Thyroid gland (tissue), 4 donors: ENCODE results near the gene ACADVL.

Experiments used
- CTCF ChIP-seq, 6 experiments: fragments of 200-600 bp in 3 of 6; fragments of 450-650 bp in 3 of 6; sonication (generic) in 3 of 6; IDR thresholded peaks; one replicate each; pipeline ENCODE4 v1.5.1; 2016 to 2019; ENCODE audit warnings: antibody characterized with exemption in 6 of 6, mild to moderate bottlenecking in 2 of 6, inconsistent platforms in 1 of 6, moderate library complexity in 1 of 6
- POLR2A ChIP-seq, 2 donors: fragments of 450-650 bp; IDR thresholded peaks; one replicate each; pipeline ENCODE4 v1.6.1; 2017; ENCODE audit warnings: antibody characterized with exemption in 2 of 2, mild to moderate bottlenecking in 2 of 2, moderate library complexity in 1 of 2

- TF ChIP-seq CTCF (IDR thresholded peaks at IDR 0.05) (no peak), POLR2A (IDR thresholded peaks at IDR 0.05) (no peak)
Observed at GRCh38 chr17:7258731-7259554, 39.2 kb downstream of the ACADVL start.
